Mucosa of descending colon (tissue), 3 donors: ENCODE data around the gene DZIP3. TPM values are rescaled to one million over a fixed set of nuclear protein-coding genes. Genes with fewer than 3 reads are reported as not detected.

Experiments
- ATAC-seq: fragments of 200-7000 bp; cut with Tn5 transposase; one replicate; pipeline ENCODE4 v1.9.1; 2020; ENCODE audit warnings: mild to moderate bottlenecking, moderate library complexity
- DNase-seq, 3 donors: peaks; one replicate each; pipeline ENCODE4 v3.0.0-alpha.2; 2020
- H3K36me3 ChIP-seq: fragments of 200-600 bp; one replicate; pipeline ENCODE4 v1.8.0; 2021; ENCODE audit warnings: low read depth, mild to moderate bottlenecking
- H3K4me1 ChIP-seq: fragments of 200-600 bp; one replicate; pipeline ENCODE4 v1.8.0; 2021; ENCODE audit warnings: low read depth, mild to moderate bottlenecking
- H3K4me3 ChIP-seq: fragments of 200-600 bp; one replicate; pipeline ENCODE4 v1.8.0; 2021; ENCODE audit warnings: mild to moderate bottlenecking
- H3K9me3 ChIP-seq: fragments of 200-600 bp; one replicate; pipeline ENCODE4 v1.8.0; 2021; ENCODE audit warnings: mild to moderate bottlenecking
- CTCF ChIP-seq: fragments of 200-600 bp; IDR thresholded peaks from one replicate; pipeline ENCODE4 v1.8.0; 2022; ENCODE audit warnings: antibody characterized with exemption, mild to moderate bottlenecking
- intact Hi-C, 2 donors: fragments of 100-400 bp; cut with DNase I in 1 of 2; cut with micrococcal nuclease in 1 of 2; formaldehyde crosslinking; loops; one replicate each; pipeline versions ENCODE4 v1.11.0 to v1.11.1; 2022; cut with DNase I, micrococcal nuclease
- total RNA-seq, 3 donors: library from RNA; stranded (reverse); fragmentation: NEBNext Ultra II Directional in 2 of 3; extraction: Animal tissue kit (Norgen Biotek cat#: 25700) in 2 of 3; gene quantifications; one replicate each; pipeline versions ENCODE4 v1.2.1 to v1.2.4, GENCODE V29; 2021 to 2023
- donor health status: DM: no; HTN: no; CAD: no; lungs with moderate emphysema.
- donor health status: DM: no; HTN: no; CAD: no.
- donor health status: DM: no; HTN: yes; CAD: no.

Gene DZIP3
- total RNA-seq, 3 donors from 2014 or later, result 7.8 to 11.7 (median 8.2) TPM

GRCh38 chr3:108562565-108562964, 27.0 kb upstream of the DZIP3 start:
- Histone ChIP-seq H3K4me3 (no peak overlapping the region), H3K4me1 (no peaks in the 10 kb centered on the region), H3K9me3 (no peaks in the 10 kb centered on the region), H3K36me3 (no peaks in the 10 kb centered on the region)
- DNase-seq (no peak), ATAC-seq (no peak)
- no peak for TF ChIP-seq CTCF
- intact Hi-C loops, result no loop called here

- DNase-seq (no peak), ATAC-seq (peak; percentile 24)
- TF ChIP-seq CTCF, result no peak
- H3K4me3 ChIP-seq, result no peak overlapping the region
- H3K36me3 ChIP-seq, result no peaks in the 10 kb centered on the region
- intact Hi-C loops, result no loop called here
- H3K4me1 ChIP-seq, result no peaks in the 10 kb centered on the region
- no peaks in the 10 kb centered on the region for H3K9me3 ChIP-seq
These were observed 25.0 kb upstream of the DZIP3 start for GRCh38 chr3:108564564-108564963.

DNA sequence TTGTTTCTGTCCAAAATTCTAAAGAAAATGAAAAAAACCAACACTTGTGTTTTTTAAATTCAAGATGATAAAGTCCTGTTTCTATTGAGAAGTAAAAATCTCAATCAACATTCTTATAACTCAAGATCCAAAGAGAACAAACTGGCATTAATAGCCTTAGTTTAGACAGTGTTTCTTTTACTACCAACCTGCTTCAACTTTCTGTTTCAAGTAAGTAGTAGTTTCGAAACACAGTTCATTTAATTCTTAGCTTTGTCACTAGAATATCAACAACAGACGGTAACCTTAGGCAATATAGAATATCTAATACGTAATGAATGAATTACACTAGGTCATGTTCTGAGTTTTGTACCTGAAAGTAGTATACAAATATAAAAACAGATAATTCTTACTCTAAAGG, 24.0 kb upstream of the DZIP3 start:
- Histone ChIP-seq H3K4me1 (no peaks in the 10 kb centered on the region), H3K9me3 (no peaks in the 10 kb centered on the region), H3K36me3 (no peaks in the 10 kb centered on the region), H3K4me3 (no peak overlapping the region)
- DNase-seq (no peak), ATAC-seq (no peak)
- intact Hi-C loops, result no loop called here
- no peak for TF ChIP-seq CTCF

DNA sequence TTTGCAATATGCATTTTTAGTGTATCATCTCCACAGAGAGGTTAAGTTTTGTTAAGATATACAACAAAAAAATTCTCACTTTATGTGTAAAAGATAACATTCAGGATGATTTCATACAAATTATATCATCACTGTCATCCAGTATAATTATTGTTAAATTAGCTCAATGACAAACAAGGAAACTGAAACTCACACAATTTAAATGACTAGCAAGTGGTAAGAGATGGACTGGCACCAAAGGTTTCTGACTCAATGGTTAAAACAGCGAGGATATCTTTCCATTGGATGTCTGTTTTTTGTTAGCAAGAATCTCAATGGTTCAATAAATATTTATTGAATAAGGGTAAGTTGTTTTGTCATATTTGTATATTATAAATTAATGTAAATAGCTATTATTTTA, 22.9 kb upstream of the DZIP3 start:
- no peak for TF ChIP-seq CTCF
- no peaks in the 10 kb centered on the region for H3K4me1 ChIP-seq
- no peaks in the 10 kb centered on the region for H3K36me3 ChIP-seq
- no peak overlapping the region for H3K4me3 ChIP-seq
- intact Hi-C loops, result no loop called here
- no peaks in the 10 kb centered on the region for H3K9me3 ChIP-seq
- DNase-seq (no peak), ATAC-seq (no peak)

DNA sequence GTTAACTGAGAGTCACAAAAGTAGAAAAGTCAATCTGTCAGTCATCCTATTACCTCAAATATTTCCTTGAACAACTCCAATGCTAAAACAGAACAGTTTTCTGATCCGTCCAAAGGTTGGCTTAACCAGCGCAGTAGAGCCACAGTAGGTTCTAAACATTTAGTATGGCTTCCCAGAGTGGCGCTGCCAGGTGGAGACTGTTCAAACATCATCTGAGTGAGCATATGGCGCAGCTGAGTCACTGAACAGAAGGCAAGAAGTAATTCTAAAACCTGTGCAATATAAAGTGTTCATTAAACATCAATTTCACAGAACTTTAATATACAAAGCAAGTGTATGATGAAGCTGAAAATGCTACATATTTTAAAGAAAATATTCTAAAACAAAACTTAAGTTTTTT, 20.2 kb upstream of the DZIP3 start:
- Histone ChIP-seq H3K4me3 (no peak overlapping the region), H3K36me3 (no peaks in the 10 kb centered on the region), H3K9me3 (no peaks in the 10 kb centered on the region), H3K4me1 (no peaks in the 10 kb centered on the region)
- DNase-seq, result no peak
- TF ChIP-seq CTCF, result no peak
- ATAC-seq, result no peak
- intact Hi-C loops, result no loop called here

DNA sequence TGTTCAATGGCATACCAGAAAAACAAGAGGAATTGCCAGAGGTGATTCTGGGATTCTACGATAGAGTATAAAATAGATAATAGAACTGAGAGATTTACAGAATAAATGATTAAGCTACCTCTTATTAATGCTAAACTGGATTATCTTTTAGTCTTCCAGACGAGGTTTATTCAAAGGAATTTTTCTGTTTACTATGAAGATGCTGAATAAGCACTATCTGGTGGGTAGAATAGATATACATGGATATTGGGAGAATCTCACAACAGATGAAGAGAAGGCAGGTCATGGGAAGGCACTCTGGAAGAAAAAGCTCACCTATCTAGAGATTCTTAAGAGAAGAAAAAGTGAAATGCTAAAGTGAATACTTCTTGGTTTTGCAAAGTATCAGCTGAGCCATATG, 11.5 kb upstream of the DZIP3 start:
- intact Hi-C loops, result no loop called here

More for the DNA sequence above, 11.5 kb upstream of the DZIP3 start:
- Histone ChIP-seq H3K4me3 (no peak overlapping the region), H3K36me3 (no peaks in the 10 kb centered on the region), H3K4me1 (no peaks in the 10 kb centered on the region), H3K9me3 (no peaks in the 10 kb centered on the region)
- no peak for ATAC-seq
- no peak for DNase-seq
- no peak for TF ChIP-seq CTCF
